NCI-H226 (cell line): Measurements from ENCODE around the gene GRIK3.

Source experiments
- DNase-seq: peaks from one replicate; pipeline ENCODE4 v3.0.0-alpha.2; 2015

The GRIK3 gene

GRCh38 chr1:37010011-37010410 is 24.3 kb downstream of the GRIK3 start:
- DNase-seq, result no peak

- no peak for DNase-seq
Observed at GRCh38 chr1:37009521-37009920, 24.8 kb downstream of the GRIK3 start.

- DNase-seq, result no peak
Observed at GRCh38 chr1:37006132-37006868, 28.0 kb downstream of the GRIK3 start.

DNA sequence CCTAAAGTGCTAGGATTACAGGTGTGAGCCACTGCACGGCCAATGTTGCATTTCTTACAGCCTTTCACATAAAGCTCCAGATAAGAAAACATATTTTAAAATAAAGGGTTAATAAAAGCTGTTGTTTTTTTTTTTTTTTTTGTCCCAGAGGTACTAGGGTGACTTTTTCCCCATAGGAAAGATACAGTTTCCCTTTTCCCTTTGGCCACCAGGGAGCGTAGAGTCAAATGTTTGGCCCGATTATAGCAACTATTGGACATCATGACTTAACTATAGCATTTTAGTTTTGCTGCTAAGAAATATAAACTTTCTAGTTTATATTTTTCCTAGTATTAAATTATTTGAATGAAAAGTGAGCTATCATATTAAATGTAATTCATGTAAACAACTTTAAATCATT is 31.4 kb downstream of the GRIK3 start:
- no peak for DNase-seq

DNA sequence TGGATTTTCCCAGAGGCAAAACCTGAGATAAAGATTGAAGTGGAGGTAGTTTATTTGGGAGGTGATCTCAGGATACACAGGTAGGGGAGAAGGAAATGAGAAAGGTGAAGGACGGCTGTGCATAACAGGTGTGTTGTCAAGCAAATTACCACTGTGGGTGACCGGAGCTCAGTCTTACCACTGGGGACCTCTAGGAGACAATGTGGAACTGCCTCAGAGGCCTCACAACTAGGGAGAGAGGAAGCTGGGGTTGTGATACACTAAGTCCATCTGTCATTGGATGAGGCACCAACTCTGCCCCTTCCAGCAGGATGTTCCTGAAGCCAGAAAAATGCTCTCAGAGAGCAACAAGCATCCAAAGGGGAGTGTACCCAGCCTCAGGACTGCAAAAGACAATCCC is 32.6 kb downstream of the GRIK3 start:
- DNase-seq, result no peak

GRCh38 chr1:36996106-36996505 is 38.2 kb downstream of the GRIK3 start:
- no peak for DNase-seq

DNA sequence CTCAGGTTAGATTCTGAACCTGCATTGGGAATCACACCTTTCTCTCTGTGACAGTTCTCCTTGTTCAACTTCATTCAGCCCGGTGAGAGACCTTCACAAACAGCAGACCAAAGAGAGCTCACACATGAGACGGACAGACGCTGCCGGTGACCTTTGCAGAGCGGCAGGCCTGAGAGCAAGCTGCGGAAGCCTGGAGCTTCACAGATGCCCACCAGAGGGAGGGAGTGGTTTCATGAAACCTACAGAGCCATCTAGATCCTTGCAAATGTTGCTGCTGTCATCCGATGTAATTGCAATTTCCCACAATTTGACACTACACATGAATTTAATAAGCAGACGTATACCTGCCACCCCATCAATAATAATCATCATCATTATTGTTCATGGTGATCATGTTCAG is 39.4 kb downstream of the GRIK3 start:
- no peak for DNase-seq

DNA sequence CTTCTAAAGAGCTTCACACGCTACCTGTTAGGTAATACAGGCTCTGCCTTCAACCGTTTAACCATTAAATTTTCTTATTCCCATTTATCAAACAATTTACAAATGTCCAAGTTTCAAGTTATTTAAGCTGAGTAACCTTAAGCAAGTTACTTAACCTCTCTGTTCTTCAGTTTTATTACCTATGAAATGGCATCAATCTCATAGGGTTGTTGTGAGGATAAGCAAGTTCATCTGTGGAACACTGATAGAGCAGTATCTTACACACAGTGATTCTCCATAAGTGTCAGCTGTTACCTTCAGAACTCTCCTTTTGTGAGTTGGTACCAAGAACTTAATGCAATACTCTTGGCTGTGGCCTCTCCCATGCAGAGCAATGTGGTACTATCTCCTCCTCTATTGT is 40.0 kb downstream of the GRIK3 start:
- no peak for DNase-seq

- DNase-seq, result no peak
Observed at GRCh38 chr1:36992139-36992943, 42.0 kb downstream of the GRIK3 start.

DNA sequence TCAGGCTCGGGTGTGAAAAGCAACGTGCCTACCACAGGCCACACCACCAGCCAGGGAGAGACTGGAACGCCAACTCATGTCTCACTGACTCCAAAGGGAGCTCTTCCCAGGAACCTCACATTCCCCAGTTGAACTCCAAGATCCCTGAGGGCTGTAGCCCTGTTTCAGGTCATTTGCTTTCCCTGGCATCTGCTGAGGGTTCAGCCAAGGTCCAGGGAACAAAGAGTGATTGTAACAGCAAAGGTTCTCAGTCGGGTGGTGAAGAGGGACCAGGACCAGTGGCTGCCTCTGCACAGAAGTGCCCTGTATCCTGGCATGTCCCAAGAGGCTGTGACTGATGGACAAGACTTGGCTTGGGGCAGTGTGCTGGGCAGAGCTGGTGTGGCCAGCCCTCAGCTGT is 42.8 kb downstream of the GRIK3 start:
- DNase-seq, result no peak

- DNase-seq, result no peak
Observed at GRCh38 chr1:36990928-36991327, 43.4 kb downstream of the GRIK3 start.

DNA sequence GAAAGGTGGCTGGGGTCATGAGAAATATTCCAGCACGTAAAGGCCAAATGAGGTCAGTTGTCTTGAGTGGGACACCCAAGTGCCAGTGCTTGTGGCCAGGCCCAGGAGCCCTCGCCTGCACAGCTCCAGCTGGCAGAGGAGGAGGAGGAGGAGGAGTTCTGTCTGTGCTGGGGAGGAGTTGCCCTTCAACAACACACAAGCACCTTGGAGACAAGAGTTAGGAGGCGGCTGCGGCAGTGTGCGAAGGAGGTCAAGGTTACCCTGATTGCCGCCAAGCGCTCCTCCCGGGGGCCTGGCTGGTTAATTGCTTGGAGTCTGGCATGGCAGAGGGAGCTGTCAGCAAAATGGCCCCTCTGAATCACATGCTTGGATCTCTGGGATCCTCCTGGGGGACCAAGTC is 45.1 kb downstream of the GRIK3 start:
- DNase-seq, result no peak

GRCh38 chr1:36988741-36989193 is 45.5 kb downstream of the GRIK3 start:
- DNase-seq, result no peak

GRCh38 chr1:36988321-36988720 is 46.0 kb downstream of the GRIK3 start:
- DNase-seq, result no peak

DNA sequence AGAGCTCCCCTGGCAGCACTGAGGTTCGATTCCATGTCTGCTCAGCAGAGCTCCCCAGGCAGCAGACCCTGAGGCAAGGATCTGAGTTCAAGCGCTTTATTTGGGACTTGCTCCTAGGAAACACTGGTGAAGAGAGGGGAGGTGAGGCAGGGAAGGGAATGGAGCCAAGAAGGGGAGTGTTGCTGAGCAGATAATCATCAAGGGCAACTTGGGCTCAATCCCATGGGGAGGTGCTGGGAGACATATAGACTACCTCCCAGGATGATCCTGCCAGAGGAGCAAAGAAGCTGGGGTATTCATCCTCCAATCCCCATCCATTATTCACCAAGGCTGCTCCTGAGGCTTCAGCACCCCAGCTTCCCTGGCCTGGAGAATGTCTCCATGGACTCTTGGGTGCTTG is 47.0 kb downstream of the GRIK3 start:
- no peak for DNase-seq

GRCh38 chr1:36986241-36986985 is 47.9 kb downstream of the GRIK3 start:
- DNase-seq, result no peak

DNA sequence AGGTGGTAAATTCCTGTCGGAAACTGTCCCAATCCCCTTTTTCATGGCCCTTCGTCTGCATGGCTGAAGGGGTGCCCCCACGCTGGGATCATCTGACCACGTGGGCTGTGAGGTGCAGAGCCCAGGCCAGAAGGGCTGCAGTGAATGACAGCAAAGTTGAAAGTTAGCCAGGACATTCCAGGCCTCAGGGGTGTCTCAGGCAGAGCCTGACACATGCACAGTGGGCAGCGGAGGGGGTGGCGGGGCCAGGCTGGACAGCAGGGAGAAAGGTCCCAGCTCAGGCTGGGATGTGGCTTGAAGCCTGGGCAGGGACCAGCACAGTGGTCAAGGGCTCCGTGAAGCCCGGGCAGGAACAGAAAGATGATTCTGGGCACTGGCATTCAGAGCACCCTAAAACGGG is 49.6 kb downstream of the GRIK3 start:
- DNase-seq, result no peak

DNA sequence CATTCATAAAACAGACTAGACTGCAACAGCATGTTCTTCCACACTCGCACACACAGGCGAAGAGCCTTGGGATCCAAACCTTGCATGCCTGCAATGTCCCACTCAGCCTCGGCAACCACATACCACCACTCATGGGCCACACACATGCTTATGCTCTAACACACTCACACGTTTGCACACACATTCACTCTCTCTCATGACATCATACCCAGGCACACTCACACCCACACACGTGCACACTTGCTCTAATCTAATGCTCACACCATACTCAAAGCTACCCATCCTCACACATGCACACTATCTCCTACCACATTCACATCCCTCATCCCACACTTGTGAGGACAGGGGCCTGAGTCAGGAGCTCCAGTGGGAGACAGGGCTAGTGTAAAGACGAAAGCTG is 50.3 kb downstream of the GRIK3 start:
- no peak for DNase-seq

DNA sequence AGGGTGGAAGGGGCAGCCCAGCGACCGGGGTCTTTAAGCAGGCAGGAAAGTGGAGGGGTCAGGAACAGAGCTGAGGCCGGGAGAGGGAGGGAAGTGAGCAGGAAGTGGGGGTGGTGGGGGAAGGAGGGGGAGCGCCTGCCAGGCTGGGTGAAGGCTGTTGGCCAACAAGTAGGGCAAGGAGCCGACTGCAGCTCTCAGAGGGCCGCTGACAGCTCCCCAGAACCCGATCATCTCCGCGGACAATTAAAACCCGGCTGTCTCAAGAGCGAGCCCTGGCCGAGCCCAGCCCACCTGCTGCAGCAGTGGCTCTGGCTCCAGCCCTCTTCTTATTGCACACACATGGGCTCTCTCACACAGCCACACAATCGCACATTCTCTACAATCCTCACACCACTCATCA is 51.6 kb downstream of the GRIK3 start:
- no peak for DNase-seq

DNA sequence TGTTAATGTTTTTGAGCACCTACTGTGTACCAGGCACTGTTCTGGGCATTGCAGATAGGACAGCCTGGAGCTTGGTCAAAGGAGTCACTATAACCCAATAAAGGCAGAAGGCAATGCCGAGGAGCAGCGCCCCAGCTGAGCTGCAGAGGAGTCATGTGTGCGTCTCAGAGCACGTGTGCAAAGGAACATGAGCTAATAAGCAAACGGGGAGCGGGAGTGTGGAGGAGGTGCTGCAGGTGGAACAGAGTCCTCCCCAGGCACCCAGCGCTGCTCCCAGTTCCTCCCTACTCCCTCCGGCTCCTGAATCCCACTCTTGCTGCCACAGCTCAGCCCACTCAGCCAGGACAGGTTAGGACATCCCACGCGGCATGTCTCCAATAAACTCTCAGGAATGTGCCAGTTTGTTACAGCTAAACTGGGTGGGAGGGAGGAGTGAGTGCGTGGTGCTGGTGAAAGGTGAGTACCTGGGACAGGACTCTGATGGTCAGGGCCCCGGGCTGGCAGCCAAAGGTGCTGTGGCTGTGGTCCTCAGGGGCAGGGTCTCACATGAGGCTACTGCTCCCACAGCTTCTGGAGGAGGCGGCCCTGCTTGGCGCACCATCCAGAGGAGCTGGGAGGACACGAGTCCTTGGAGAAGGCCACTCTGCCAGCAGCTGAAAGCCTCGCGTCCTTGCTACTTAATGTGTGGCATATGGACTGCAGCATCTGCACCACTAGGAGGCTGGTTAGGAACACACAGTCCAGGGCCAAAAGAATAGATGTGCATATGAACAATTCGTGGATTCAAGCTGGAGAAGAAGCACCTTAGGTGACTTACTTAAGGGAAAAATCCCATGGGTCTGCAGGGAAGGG is 52.3 kb downstream of the GRIK3 start:
- no peak for DNase-seq

GRCh38 chr1:36981126-36981525 is 53.2 kb downstream of the GRIK3 start:
- DNase-seq, result no peak

- no peak for DNase-seq
Observed at GRCh38 chr1:36977731-36978406, 56.4 kb downstream of the GRIK3 start.
